Eye (tissue), 1 donor: ENCODE data around the gene IFI27L1.
"Not testable (repeated sequence)": the region's sequence is repeated elsewhere in the genome, so short reads cannot be mapped to it uniquely, and the experiment has no call there.

ENCODE experiments used
- DNase-seq: peaks from one replicate; pipeline ENCODE4 v3.0.0-alpha.2; 2015

IFI27L1 gene

GRCh38 chr14:94048691-94049624 lies 32.2 kb upstream of the IFI27L1 start:
- peak; percentile 76 for DNase-seq

- no peak for DNase-seq
These were observed 31.5 kb upstream of the IFI27L1 start for GRCh38 chr14:94049625-94050023.

DNA sequence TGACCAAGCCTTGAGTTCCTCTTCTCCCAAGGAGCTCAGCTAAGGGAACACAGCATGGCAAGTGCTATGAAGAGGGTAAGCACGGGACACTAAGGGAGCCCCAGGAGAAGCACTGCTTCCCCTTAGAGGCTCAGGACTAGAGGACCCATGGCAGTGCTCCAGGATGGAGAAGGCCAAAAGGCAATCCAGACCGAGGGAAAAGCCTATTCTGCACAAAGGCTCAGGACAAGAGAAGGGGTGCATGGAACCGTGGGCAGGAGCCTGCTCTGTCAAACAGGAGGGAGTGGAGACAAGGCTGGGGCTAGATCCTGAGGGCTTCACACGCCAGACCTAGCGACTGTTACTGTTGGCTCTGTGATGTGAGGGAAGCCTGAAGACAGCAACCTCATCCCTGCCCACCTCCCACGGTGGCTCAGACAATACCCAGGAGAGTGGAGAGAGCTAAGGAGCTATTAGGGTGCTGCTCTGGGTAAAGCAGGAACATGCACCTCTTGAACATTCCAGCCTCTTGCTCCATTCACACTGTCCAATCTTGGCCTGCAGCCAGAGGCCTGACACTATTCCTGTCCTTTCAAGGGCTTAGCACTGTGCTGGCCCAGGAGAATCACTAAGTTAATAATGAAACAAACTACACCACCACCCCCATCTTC lies 30.8 kb upstream of the IFI27L1 start:
- no peak for DNase-seq

DNA sequence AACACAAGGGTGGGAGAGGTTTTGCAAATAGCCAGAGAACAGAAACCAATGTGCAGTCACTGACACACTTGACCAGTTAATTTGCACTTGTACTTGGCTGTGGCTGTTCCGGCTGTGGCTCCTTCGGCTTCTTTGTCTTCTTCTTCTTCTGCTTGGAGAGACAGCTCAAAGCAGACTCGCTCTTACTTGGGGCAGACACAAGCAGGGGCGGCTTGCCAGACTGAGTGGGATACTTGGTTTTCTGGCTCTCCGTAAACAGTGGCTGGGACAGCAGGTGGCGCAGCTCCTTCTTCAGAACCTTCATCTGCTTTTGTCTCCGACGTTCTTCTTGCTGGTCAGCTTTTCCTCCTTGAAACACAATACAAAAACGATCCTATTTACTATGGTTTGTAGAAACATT lies 30.0 kb upstream of the IFI27L1 start:
- DNase-seq: peak; percentile 40

DNA sequence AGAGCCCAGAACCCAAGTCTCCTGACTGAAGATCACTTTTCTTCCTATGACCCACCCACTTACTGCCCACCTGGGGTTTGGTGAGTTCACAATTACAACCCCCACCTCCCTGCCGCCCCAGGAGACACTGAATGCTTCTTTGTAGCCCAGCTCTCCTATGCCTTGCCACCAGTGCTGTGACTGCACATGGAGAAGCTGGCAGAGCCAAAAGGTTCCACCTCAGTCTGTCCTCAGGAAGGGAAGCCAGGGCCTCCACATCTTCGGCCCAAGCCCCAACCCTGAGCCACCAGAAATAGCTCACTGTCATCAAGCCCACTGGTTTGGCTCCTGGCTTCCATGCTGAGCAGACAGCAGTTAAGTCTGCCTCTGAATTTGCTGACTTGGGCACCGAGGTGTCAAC lies 29.3 kb upstream of the IFI27L1 start:
- DNase-seq: no peak

DNA sequence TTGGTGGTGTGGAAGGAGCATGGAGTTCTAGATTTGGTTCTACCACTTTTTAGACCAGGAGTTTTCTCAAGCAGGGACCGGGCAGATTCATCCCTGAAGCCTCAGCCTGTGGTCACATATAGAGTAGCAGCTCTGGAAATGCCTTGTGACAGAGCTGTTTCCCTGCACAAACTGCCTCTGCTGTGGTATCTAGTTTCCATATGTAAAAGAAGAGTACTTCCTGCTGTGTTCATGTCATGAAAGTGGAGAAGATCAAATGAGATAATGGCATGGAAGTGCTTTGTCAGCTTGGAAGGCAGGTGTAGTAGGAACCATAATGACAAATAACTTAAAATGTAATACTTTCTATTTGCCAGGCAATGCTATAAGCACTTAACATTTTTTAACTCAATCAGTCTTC lies 28.9 kb upstream of the IFI27L1 start:
- DNase-seq: no peak

GRCh38 chr14:94052662-94053061 lies 28.4 kb upstream of the IFI27L1 start:
- no peak for DNase-seq

- DNase-seq: no peak
These were observed 26.7 kb upstream of the IFI27L1 start for GRCh38 chr14:94054401-94054800.

GRCh38 chr14:94054936-94055335 lies 26.2 kb upstream of the IFI27L1 start:
- no peak for DNase-seq

DNA sequence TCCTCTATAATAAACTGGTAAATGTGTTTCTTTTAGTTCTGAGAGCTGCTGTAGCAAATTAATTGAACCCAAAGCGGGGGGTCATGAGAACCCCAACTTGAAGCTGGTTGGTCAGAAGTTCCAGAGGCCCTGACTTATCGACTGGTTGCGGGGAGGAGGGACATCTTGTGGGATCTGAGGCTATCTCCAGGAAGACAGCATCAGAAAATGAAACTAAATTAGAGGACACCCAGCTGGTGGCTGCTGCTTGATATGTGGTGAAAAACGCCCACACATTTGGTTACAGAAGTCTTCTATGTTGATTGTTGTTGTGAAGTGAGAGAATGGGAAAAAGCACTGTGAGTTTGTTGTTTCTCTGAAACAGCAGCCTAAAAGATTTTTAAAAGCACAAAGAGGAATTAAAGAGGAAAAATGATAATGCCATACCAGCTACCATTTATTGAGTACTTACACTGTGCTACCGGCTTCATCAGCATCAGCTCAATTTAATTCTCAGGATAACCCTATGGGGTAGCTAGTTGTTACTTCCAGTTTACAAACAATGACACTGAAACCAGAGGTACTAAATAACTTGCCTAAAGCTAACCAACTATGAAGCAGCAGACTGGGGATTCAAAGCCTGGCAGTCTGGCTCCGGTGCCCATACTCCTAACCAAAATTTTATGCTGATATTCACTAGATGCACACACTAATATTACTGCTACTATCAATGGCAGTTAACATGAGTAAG lies 24.4 kb upstream of the IFI27L1 start:
- DNase-seq: no peak

DNA sequence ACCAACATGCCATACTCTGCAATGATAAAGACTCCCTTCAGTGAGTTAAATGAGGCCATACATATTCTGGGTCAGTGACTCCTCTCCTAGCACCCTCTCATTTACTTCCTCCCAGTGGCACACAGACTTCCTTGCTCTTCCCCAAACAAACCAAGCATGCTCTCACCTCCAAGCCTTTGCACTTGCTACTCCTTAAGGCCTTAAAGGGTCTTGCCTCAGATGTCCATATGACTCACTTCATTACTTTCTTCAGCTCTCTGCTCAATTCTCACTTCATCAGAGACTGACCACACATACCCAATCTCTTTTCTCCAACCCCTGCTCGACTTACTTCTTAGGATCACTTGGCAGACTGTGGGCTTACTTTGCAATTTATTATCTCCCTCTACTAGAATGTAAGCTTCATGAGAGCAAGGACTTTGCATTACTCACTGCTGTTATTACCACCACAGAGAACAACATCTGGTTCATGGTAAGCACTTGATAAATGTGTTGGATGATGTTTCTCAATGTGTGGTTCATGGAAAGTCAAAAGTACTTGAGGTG lies 22.9 kb upstream of the IFI27L1 start:
- no peak for DNase-seq

DNA sequence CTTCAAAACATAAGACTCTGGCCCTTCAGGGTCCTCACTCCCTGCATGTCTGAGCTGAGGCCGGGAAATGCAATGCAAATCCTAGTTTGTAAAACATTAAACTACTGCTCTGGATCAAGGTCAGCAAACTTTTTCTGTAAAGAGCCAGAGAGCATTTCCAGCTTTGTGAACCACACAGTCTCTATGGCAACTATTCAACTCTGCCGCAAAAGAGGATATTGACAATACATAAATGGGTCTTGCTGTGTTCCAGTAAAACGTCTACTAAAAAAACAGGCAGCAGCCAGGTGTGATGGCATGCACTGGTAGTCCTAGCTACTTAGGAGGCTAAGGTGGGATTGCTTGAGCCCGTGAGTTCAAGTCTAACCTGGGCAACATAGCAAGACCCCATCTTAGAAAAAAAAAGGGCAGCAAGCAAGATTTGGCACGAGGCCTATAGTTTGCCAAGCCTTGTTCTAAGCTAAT lies 22.4 kb upstream of the IFI27L1 start:
- no peak for DNase-seq

DNA sequence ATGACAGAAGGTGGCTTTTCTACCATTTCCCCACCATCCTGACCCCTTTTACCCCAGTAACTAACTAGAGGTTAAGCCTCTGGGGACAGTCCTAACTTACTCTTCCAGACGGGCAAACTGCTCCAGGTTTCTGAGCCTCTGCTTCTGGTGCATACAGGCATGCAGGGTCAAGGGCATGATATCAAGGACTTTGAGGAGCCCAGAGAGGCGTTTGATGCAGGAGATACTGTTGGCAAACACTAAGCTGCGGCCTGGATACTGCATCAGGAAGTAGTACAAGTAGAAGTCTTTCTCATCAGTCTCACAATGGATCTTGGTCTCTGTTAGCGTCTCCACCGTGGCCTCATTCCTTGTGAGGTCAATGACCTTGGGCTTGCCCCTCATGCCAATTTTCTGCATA lies 21.1 kb upstream of the IFI27L1 start:
- no peak for DNase-seq

- DNase-seq: no peak
These were observed 18.7 kb upstream of the IFI27L1 start for GRCh38 chr14:94062344-94062940.

- DNase-seq: no peak
These were observed 14.9 kb upstream of the IFI27L1 start for GRCh38 chr14:94066089-94066676.

DNA sequence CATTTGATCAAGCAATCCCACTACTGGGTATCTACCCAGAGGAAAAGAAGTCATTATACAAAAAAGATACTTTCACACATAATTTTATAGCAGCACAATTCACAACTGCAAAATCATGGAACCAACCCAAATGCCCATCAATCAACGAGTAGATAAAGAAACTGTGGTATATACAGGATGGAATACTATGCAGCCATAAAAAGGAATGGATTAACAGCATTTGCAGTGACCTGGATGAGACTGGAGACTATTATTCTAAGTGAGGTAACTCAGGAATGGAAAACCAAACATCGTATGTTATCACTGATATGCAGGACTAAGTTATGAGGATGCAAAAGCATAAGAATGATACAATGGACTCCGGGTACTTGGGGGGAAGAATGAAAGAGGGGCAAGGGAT lies 9.0 kb upstream of the IFI27L1 start:
- DNase-seq: not testable (repeated sequence)

- DNase-seq: peak; percentile 21
These were observed 6.6 kb upstream of the IFI27L1 start for GRCh38 chr14:94074534-94074933.

- no peak for DNase-seq
These were observed 6.1 kb upstream of the IFI27L1 start for GRCh38 chr14:94075008-94075407.

DNA sequence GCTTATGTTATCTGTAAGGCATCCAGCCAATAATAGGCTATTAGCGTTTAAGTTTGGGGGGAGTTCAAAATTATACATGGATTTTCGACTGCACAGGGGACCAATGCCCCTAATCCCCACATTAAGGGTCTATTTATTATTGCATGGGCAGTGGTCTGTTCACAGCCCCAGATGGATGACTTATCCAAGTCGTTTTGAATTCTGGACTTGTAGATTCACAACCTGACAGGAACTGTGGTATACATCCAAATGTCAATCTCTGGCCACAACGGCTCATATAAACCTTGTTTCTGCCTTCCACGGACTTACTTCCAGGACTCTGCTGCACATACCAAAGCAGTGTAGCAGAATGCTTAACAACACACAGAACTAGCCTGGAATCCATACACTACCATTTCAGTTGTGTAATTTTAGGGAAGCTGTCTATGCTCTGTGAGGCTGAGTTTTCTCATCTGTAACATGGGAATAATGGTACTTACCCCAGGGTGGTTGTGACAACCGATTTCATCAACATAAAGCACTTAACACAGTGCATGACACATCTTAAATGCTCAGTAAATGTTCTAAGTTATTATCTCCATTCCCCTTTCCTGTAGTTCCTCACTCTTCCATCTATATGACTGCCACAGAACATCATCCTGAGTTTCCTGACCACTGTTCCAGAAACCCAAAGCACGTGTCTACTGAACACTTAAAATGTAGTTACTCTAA lies 3.8 kb upstream of the IFI27L1 start:
- no peak for DNase-seq

DNA sequence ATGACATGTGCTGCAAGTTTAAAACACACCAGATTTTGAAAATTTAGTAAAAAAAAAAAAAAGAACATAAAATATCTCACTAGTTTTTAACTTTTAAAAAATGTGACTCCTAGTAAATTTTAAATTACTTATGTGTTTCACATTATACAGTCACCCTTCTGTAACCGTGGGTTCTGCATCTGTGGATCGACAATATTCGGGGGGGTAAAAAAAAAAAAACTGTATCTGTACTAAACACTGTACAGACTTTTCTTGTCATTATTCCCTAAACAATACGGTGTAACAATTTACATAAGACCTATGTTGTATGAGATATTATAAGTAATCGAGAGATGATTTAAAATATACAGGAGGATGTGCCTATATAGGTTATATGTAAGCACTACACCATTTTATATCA lies 3.3 kb upstream of the IFI27L1 start:
- no peak for DNase-seq

DNA sequence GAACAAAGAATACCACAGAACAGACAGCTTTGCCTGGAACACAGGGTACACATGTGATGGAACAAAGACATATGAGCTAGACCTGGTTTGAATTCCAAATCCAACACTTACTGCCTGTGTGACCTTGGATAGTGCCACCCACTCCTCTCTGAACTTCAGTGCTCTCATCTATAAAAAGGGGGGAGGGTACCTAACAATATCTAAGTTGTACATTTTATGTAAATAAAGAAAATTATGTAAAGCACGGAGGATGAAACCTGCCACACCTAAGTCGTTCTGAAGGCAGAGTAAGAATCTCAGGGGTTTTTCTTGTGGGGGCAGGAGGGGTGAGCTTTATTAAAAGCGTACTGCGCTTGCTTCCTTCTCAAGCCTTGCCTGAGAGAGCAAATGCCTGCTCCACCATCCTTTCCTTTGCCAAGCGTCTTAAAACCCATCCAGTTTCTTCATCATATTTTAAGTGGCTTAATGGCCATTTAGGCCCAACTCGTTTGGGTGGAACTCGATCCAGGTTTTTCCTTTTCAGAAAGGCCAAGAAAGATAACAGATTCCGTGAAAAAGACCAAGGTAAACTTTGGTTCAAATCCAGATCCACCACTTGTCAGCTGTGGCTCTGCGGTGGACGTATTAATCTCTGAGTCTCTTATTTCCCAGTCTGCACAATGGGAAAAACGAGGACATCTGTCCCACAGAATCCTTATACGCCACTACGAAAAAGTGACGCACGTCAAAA lies 1.1 kb upstream of the IFI27L1 start:
- peak; percentile 81 for DNase-seq
